Calu3 (cell line): ENCODE results near the gene EPB41L2. TPM values are rescaled to one million over a fixed set of nuclear protein-coding genes. Genes with fewer than 3 reads are reported as not detected.
A peak's percentile ranks its signal among the peaks of the same experiment; 100 is the strongest.

Experiments used
- Bru-seq: library from RNA; stranded (reverse); fragments of 400-500 nt; gene quantifications from one replicate; lab custom pipeline; 2021; lab: Mats Ljungman, UMichigan
- BruChase-seq, 2 experiments: library from RNA; stranded (reverse); fragments of 400-500 nt; gene quantifications; one replicate each; lab custom pipeline; 2021; lab: Mats Ljungman, UMichigan
- BruUV-seq: library from RNA; stranded (reverse); fragments of 400-500 nt; replicated peaks from 2 replicates; lab custom pipeline; 2021; lab: Mats Ljungman, UMichigan
- CTCF ChIA-PET: fragments of 300-600 bp; sonication (Branson Sonifier 250); formaldehyde crosslinking; loops from one replicate; lab custom pipeline; 2022; ENCODE audit warnings: antibody characterized with exemption; lab: Charles Lee
- DNase-seq: peaks from one replicate; pipeline ENCODE4 v3.0.0; 2022
- H3K27ac Mint-ChIP-seq: one replicate; pipeline ENCODE4 v1.8.0; 2022; ENCODE audit warnings: mixed read lengths; ENCODE audit not compliant: unreplicated experiment
- H3K27me3 Mint-ChIP-seq: one replicate; pipeline ENCODE4 v1.8.0; 2022; ENCODE audit warnings: mixed read lengths; ENCODE audit not compliant: unreplicated experiment
- H3K36me3 Mint-ChIP-seq: one replicate; pipeline ENCODE4 v1.8.0; 2022; ENCODE audit warnings: mild to moderate bottlenecking, moderate library complexity, mixed read lengths; ENCODE audit not compliant: insufficient read depth, unreplicated experiment
- H3K4me1 Mint-ChIP-seq: one replicate; pipeline ENCODE4 v1.8.0; 2022; ENCODE audit warnings: mild to moderate bottlenecking, low read depth, mixed read lengths; ENCODE audit not compliant: unreplicated experiment
- H3K4me3 Mint-ChIP-seq: one replicate; pipeline ENCODE4 v1.8.0; 2022; ENCODE audit warnings: mild to moderate bottlenecking, low read depth, moderate library complexity, mixed read lengths; ENCODE audit not compliant: unreplicated experiment
- H3K9me3 Mint-ChIP-seq: one replicate; pipeline ENCODE4 v1.8.0; 2022; ENCODE audit warnings: low read depth, mixed read lengths; ENCODE audit not compliant: unreplicated experiment
- intact Hi-C: fragments of 100-400 bp; cut with micrococcal nuclease; formaldehyde crosslinking; loops from one replicate; pipeline ENCODE4 v1.10.0; 2022; ENCODE audit not compliant: unreplicated experiment
- long read RNA-seq: library from polyadenylated mRNA; stranded (forward); transcript quantifications from one replicate; pipeline ENCODE4 v2.0.0, GENCODE V29; 2022
- total RNA-seq: library from RNA; stranded (reverse); gene quantifications from 2 replicates; pipeline ENCODE4 v1.2.3, GENCODE V29; 2022
- TF ChIP-seq, protein P1 (sequence below): fragments of 200-600 bp; IDR thresholded peaks from one replicate; pipeline ENCODE4 v1.8.0; 2022; ENCODE audit warnings: antibody characterized with exemption; ENCODE audit not compliant: unreplicated experiment

EPB41L2 gene
- 284 and 332 TPM in 2 replicates for total RNA-seq
- percentile 94 among the genes with signal in this experiment for Bru-seq, nascent RNA
- BruChase-seq, experiment 1, labeled RNA remaining after a 6-hour chase = percentile 91 among the genes with signal in this experiment
- BruChase-seq, experiment 2, labeled RNA remaining after a 2-hour chase = percentile 90 among the genes with signal in this experiment
- long read RNA-seq, full-length matches to known transcripts = 24 of 63 reads
- long read RNA-seq, partial matches to known transcripts = 12 of 63 reads
- long read RNA-seq, other reads (novel, unspliced or antisense) = 27 of 63 reads

DNA sequence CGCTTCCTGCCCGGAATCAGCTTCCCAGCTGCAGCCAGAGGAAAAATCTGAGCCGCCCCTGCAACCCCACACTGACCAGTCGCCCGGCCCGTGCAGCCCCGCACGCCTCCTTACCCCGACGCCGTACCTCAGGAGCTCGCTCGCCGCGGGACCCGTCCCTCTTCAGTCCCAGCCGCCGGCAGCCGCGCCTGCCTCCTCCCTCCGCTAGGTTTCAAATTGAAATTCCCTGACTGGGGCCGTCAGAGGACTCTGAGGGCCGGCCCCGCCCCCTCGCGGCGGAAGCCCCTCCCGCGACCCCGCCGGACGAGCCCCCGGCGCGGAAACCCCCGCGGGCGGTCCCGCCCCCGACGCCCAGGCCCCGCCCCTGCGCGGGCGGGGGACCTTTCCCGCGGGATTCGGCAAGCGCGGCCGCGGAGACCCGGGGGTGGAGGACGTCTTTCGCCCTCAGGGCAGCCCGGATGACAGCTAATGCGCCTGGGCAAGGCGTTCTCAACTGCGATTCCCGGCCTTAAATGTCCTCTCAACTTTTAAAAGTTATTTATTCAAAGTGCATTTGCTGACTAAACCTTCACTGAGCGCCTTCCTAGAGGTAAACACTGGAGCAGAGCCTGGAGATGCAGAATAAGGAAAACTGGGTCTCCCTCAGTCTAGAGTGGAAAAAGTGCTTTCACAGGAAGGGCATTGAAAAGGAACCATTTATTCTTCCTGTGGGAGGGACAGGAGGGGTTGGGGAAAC, at the start of gene EPB41L2:
TSS of gene EPB41L2 (minus strand) at position 218 of the 736 bp plus-strand sequence. CDS start 106,760 bp downstream, outside the sequence.
- CTCF ChIA-PET = interaction anchor here (1.0 kb wide), 1 partner anchor 39 kb away, joined by 5 read pairs; no protein-coding TSS in a partner anchor
- H3K4me3 Mint-ChIP-seq = peak within 1 kb of the TSS; percentile 85
- TF ChIP-seq, protein P1, sequence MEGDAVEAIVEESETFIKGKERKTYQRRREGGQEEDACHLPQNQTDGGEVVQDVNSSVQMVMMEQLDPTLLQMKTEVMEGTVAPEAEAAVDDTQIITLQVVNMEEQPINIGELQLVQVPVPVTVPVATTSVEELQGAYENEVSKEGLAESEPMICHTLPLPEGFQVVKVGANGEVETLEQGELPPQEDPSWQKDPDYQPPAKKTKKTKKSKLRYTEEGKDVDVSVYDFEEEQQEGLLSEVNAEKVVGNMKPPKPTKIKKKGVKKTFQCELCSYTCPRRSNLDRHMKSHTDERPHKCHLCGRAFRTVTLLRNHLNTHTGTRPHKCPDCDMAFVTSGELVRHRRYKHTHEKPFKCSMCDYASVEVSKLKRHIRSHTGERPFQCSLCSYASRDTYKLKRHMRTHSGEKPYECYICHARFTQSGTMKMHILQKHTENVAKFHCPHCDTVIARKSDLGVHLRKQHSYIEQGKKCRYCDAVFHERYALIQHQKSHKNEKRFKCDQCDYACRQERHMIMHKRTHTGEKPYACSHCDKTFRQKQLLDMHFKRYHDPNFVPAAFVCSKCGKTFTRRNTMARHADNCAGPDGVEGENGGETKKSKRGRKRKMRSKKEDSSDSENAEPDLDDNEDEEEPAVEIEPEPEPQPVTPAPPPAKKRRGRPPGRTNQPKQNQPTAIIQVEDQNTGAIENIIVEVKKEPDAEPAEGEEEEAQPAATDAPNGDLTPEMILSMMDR = peak; percentile 36

DNA sequence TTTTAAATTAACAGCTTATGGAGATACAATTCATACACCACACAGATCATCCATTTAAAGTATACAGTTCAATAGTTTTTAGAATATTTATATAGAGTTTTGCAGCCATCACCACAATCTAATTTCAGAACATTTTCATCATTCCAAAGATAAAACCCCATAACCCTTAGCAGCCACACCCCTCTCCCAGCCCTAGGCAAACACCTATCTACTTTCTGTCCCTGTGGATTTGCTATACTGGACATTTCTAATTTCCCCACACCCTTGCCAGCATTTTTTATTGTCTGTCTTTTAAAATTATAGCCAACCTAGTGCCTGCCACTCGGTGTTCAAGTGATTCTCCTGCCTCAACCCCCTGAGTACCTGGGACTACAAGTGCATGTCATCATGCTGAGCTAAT, 49.2 kb upstream of the EPB41L2 start:
- CTCF ChIA-PET = interaction anchor here (0.7 to 1.3 kb wide), 2 partner anchors 227 to 229 kb away, joined by 3 to 6 read pairs; no protein-coding TSS in a partner anchor
- no peak overlapping the region for H3K4me3 Mint-ChIP-seq

More for the DNA sequence above, at the start of gene EPB41L2:
- Mint-ChIP-seq H3K4me1 (peaks cover 59% of the 10 kb centered on the region), H3K36me3 (peaks cover 37% of the 10 kb centered on the region), H3K27ac (peak within 1 kb of the TSS; percentile 92), H3K9me3 (no peaks in the 10 kb centered on the region), H3K27me3 (no peaks in the 10 kb centered on the region)
- BruUV-seq = no TSS peak
- DNase-seq = peak; percentile 97
- intact Hi-C loops = loop anchor here (5.0 kb wide), 3 partner anchors 46 to 176 kb away; no protein-coding TSS in a partner anchor

DNA sequence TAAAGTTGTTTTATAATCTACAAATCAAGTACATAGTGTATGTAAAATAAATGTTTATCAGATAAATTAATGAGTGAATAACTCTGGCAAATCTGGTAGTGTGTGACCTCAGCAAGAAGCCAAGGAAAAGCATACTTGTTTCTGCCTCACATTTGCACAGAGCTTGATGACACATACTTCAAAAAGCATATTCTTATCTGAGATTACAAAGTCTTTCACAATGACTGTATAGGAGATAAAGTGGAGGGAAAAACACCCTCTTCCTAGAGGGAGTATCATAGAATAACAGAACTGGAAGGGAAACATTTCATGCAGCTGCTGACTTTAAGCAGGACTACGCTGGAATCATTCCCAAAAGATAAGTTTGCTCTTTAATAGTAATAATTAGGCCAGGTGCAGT, 44.1 kb upstream of the EPB41L2 start:
- Mint-ChIP-seq H3K4me1 (peaks cover 65% of the 10 kb centered on the region), H3K36me3 (peaks cover 13% of the 10 kb centered on the region), H3K27ac (peak overlapping the region; percentile 72), H3K27me3 (no peaks in the 10 kb centered on the region), H3K9me3 (no peaks in the 10 kb centered on the region), H3K4me3 (no peak overlapping the region)
- DNase-seq = peak; percentile 16
- intact Hi-C loops = loop anchor here (2.0 kb wide), 1 partner anchor 46 kb away; no protein-coding TSS in a partner anchor
- TF ChIP-seq, protein P1 = no peak
- CTCF ChIA-PET = no interaction called here
- no TSS peak for BruUV-seq

More for the DNA sequence above, 49.2 kb upstream of the EPB41L2 start:
- Mint-ChIP-seq H3K36me3 (no peaks in the 10 kb centered on the region), H3K27me3 (no peaks in the 10 kb centered on the region), H3K9me3 (no peaks in the 10 kb centered on the region), H3K27ac (no peak overlapping the region), H3K4me1 (peaks cover 58% of the 10 kb centered on the region)
- TF ChIP-seq, protein P1 = no peak
- no peak for DNase-seq
- intact Hi-C loops = no loop called here
- no TSS peak for BruUV-seq

DNA sequence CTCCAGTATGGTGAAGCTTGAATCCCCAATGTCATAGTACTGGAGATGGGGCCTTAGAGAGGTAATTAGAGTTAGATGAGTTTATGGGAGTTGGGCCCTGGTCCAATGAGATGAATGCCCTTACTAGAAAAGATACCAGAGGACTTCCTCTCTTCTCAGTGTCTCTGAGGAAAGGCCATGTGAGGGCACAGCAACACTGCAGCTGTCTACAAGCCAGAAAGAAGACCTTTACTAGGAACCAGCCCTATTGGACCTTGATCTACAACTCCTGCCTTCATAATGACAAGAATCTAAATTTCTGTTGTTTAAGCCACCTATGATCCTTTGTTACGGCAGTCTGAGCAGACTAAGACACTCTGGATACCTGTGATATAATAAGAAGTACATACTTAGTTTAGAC, 40.9 kb upstream of the EPB41L2 start:
- BruUV-seq = no TSS peak
- Mint-ChIP-seq H3K9me3 (peaks cover 2% of the 10 kb centered on the region), H3K27ac (peak overlapping the region; percentile 93), H3K36me3 (peaks cover 24% of the 10 kb centered on the region), H3K27me3 (no peaks in the 10 kb centered on the region), H3K4me3 (no peak overlapping the region), H3K4me1 (peaks cover 63% of the 10 kb centered on the region)
- DNase-seq = no peak
- intact Hi-C loops = no loop called here
- CTCF ChIA-PET = no interaction called here
- TF ChIP-seq, protein P1 = no peak
